HG03342 (cell line): ENCODE data around the gene WFDC2.
A peak's percentile ranks its signal among the peaks of the same experiment; 100 is the strongest.
"Not testable (repeated sequence)": the region's sequence is repeated elsewhere in the genome, so short reads cannot be mapped to it uniquely, and the experiment has no call there.

ENCODE experiments used
- ATAC-seq: cut with Tn5 transposase; IDR thresholded peaks from one replicate; pipeline ENCODE4 v1.9.1; 2021; ENCODE audit warnings: mild to moderate bottlenecking, moderate library complexity; ENCODE audit not compliant: unreplicated experiment

The WFDC2 gene

DNA sequence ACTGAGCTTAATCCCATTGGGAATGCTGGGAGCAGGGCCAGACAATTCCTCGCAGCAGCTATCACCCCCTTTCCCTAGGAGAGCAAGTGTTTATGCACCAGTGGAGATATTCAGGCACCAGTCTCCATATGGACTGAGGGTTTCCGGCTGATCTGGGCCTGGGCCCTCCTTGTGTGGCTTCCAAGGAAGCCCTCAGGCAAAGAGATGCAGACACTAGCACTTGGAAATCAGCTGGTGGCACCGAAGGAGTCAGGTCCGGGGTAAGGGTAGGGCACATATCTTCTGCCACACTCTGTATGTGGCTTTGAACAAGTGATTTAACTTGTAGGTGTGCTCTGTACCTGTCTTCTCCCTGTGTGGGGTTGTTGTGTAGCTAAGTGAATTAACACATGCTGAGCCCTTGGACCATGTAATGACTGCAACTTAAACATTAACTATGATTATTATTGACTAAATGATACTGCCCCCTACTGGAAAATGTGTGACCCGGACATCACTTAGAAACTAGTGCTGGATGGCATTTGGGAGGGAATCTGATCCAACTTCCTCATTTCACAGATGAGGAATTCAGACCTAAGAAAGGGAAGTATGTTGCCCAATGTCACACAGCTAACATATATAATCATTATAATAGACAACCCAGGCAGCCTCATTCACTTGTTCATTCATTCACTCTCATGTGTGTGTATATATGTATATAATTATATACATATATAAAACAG, 19.3 kb upstream of the WFDC2 start:
- ATAC-seq = no peak

DNA sequence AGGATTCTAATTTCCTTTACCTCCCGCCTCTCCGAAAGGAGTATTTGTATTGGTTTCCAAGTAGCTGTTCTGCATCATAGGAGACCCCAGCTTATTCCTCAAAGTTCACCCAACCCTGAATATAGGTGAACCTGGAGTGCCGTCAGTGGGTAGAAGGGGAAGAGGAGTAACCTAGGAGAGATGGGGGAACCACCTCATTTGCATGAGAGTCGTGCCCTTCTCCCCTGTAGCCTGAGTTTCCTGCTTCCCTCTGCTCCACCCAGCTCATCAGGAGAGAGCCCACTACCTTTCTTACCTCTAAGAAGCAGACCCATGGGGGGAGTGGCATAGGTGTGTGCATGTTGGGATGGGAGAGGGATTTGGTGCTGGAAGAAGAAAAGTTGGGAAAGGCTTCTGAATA, 17.3 kb upstream of the WFDC2 start:
- ATAC-seq = no peak

DNA sequence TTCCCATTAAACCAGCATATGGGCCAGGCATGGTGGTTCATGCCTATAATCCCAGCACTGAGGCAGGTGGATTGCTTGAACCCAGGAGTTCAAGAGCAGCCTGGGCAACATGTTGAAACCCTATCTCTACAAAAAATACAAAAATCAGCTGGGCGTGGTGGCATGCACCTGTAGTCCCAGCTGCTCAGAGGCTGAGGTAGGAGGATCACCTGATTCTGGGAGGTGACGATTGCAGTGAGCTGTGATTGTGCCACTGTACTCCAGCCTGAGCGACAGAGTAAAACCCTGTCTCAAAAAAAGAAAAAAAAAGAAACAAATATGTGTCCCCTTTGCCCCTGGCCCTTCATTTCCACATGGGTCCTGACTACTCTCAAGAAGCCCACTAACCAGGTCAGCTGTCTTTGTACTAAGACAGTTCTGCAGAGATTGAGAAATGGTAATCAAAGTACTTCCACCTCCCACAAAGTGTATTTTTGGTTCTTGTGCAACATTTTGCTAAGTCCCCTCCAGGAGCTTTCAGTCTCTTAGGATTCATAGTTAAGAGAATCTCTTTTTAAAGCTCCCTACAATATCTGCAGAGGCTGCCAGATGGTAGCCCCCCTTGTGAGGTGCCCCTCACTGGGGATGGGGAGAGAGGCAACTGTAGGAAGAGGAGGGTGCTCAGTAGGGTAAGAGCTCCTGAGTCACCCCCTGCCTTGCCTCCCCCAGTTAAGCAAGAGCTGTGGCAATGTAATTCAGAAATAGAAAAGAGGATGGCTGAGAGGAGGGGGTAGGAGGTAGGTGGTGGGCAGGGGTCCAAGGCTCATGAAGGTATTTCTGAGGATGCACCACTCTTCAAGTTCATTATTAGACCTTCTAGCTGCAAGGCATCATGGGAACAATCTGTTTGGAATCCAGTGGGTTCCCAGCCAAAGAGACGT, 16.5 kb upstream of the WFDC2 start:
- no peak for ATAC-seq

DNA sequence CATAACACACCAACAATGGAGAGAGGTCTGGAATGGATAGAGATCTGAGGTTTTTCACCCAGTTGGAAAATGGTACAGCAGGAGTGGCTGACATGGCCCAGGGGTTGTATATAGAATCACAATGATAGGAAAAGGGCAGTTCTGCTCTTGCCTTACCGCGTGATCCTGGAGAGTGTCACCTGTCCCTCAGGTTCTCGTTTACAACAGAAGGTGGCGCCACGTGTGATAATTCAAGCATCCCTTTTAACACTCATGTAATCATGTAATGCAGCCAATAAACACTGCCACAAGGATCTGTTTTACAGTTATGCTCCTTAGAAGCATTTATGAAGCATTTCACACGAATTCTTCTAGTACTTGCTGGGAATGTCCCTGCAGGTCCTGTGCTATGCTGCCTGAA, 12.9 kb upstream of the WFDC2 start:
- ATAC-seq = no peak

DNA sequence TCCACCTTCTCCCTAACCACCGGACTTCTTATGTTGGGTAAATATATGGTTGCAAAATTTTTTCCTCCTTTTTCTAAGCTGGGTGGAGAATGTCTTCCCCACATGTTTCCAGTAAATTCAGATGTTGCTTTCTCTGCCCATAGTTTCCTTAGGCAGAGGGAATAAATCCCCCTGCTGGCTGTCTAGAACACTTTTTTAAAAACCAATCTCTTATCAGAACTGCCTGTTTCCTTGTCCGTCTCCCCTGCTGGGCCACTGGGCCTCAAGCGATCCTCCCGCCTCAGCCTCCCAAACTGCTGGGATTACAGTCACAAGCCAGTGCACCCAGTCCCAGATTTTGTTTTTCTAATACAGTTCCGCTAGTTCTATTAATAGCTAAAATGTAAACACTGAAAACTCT, 9.9 kb upstream of the WFDC2 start:
- ATAC-seq = no peak

DNA sequence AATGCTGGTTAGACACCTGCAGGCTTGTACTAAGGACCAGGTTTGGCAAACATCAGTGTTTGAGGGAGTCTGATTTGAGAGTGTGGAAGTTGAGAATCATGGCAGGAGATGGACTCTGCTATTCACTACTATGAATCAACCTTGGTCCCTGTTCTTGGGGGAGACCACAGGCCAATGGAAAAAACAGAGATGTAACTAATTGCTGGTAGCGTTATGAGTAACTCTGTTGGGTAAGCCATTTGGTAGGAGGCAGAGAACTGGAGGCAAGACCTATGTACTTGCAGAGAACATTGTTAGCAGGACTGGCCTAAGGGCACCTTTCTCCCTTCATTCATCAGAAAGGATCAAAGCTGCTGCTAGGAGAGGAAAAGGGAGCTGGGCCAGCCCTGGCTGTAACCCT, 8.3 kb upstream of the WFDC2 start:
- ATAC-seq = no peak

DNA sequence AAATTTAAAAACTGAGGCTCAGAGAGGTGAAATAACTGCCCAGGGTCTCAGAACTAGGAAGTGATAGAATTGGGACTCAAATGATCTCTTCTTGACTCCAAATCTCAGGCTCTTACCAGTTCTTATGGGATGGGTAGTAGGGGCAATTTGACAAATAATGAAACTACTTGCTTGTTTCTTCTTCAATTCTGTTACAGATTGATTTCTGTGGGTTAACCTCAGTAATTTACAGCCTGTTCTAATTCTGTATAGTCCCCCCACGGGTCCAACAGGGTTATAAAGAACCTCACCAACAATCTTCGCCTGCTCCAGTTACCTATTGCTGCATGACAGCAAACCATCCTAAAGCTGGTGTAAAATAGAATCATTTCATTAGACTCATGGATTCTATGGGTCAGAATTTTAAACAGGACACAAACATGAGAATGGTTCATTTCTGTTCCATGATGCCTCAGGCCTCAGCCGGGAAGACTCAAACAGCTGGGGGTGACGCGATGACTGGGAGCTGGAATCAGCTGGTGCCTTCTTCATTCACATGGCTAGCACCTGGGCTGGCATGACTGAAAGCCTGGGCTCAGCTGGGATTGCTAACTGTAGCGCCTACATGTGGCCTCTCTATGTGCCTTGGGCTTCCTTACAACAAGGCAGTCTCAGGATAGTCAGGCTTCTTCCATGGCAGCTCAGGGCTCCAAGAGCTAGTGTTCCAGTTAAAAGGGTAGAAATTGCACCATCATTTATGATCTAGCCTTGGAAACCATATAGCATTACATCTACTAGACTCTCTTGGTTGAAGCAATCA, 6.6 kb upstream of the WFDC2 start:
- no peak for ATAC-seq

DNA sequence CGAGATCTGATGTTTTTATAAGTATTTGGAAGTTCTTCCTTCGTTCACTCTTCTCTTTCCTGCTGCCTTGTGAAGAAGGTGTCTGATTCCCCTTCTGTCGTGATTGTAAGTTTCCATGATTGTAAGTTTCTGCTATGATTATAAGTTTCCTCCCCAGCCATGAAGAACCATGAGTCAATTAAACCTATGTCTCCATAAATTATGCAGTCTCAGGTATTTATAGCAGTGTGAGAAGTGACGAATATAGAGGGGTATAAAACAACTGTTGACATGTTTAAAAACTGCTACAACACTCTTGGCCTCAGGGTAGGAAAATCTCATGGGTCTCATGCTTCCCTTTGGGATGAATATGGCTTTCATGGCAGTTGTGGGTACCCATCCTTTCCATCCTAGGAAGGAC, 5.8 kb upstream of the WFDC2 start:
- no peak for ATAC-seq

DNA sequence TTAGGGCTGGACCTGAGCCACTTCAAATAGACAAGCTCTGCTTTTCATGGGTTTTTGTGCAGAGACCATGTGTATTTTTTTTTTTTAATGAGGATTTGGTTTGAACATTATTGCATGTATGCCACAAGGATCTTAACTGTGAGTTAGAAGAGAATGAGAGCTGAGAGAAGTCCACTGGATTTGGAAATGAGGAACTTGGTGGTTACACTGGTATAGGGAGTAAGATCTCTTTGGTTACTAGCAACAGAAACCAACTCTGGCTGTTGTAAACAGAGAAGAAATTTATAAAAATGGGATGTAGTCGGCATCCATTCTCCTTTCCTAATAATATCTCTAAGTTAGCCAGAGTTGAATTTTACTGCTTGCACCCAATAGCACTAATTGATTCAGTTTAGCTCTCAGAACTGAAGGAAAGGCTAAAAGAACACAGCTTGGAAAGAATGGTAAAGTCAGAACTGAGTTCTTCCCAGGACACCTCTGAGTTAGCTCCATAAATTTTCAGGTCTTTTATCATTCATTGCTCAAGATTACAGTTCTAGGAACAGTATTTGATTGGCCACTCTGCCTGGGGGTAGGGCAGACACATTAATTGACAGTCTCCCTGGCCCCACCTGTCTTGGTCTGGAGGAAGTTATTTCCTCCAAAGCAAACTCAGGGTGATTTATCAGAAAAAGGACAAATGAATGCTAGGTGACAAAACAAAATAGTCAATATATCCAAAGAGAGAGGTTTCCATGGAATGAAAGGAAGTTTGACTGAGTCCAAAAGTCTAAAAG, 3.9 kb upstream of the WFDC2 start:
- ATAC-seq = no peak

DNA sequence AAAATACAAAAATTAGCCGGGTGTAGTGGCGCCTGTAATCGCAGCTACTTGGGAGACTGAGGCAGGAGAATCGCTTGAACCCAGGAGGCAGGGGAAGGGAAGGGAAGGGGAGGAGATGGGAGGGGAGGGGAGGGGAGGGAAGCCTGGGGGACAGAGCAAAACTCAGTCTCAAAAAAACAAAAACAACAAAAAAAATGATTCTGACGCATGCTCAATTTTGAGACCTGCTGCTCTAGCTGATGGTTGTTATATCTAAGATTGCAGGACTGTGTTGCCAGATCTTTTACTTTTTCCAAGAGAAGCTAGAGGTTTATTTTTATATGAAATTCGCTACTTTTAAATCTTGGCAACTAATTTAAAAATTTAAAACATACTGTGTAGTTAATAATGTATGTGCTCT, 2.4 kb upstream of the WFDC2 start:
- no peak for ATAC-seq

DNA sequence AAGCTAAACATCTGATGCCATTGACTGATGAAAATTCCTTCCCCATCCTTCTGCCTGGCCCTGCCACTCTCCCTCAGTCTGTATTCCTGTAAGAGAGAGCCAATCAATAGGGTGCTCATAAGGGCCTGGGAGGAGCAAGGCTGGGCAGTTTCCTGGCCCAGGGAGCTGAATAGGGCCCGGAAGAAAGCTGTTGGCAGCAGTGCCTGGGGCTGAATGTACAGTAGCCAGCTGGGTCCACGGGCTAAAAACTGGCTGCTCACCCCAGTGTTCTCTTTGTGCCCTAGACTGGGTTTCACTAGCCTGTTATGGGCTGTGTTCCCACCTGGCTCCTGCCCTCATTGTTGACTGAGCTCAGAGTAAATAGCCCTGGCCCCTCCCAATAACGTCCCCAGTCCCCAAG, 1.7 kb upstream of the WFDC2 start:
- no peak for ATAC-seq

DNA sequence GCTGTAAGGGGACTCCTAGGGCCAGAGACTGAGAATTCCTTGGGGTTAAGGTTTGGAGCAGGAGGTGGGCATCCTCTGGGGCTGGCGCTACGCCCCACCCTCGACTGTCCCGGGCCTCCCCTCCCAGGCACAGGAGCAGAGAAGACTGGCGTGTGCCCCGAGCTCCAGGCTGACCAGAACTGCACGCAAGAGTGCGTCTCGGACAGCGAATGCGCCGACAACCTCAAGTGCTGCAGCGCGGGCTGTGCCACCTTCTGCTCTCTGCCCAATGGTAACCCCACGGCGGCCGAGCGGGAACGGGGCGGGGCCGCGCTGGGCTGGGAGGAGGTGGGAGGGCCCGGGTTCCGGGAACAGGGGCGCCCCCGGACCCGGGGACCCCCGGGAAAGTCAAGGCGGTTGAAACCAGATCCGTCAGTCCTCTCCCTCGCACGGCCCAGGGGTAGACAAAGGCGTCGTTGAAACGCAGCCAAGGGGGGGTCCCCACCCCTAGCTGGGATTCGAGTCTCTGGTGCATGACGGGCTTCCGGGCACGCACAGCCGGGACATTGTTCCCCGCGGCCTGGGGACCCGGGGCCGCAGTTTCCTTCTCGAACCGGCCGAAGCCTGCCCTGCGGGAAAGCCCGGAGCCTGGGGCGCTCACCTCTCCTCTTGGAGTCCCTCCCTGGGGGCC, 844 bp downstream of the WFDC2 start:
- peak; percentile 61 for ATAC-seq

DNA sequence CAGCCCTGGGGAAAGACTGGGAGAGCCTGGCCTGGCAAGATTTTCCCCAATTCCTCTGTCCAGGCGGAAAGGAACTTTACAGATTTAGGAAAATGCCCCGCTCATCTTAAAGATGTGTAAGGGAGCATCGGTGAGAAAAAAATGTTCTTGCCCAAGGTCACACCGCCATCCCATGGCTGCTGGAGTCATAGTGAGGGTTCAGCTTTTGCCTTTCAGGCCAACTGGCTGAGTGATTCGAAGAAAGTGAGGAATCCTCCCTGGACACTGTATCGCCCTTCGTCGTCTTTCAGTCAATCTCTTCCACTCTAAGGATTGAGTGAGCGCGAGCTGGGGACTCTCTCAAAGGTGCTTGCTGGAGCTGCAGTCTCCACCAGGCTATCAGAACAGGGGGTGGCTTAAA, 1.4 kb downstream of the WFDC2 start:
- peak; percentile 16 for ATAC-seq

DNA sequence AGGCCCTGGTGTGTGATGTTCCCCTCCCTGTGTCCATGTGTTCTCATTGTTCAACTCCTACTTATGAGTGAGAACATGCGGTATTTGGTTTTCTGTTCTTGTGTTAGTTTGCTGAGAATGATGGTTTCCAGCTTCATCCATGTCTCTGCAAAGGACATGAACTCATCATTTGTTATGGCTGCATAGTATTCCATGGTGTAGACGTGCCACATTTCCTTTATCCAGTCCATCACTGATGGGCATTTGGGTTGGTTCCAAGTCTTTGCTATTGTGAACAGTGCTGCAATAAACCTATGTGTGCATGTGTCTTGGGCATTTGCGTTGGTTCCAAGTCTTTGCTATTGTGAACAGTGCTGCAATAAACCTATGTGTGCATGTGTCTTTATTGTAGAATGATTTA, 2.7 kb downstream of the WFDC2 start:
- not testable (repeated sequence) for ATAC-seq

DNA sequence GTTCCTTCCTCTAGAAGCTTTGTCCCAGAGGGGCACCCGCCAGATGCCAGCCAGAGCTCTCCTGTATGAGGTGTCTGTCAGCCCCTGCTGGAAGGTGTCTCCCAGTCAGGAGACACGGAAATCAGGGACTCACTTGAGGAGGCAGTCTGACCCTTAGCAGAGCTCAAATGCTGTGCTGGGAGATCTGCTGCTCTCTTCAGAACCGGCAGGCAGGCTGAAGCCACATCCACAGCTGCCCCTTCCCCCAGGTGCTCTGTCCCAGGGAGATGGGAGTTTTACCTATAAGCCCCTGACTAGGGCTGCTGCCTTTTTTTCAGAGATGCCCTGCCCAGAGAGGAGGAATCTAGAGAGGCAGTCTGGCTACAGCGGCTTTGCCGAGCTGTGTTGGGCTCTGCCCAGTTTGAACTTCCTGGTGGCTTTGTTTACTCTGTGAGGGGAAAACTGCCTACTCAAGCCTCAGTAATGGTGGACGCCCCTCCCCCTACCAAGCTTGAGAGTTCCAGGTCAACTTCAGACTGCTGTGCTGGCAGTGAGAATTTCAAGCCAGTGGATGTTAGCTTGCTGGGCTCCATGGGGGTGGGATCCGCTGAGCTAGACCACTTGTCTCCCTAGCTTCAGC, 8.1 kb downstream of the WFDC2 start:
- ATAC-seq = not testable (repeated sequence)

DNA sequence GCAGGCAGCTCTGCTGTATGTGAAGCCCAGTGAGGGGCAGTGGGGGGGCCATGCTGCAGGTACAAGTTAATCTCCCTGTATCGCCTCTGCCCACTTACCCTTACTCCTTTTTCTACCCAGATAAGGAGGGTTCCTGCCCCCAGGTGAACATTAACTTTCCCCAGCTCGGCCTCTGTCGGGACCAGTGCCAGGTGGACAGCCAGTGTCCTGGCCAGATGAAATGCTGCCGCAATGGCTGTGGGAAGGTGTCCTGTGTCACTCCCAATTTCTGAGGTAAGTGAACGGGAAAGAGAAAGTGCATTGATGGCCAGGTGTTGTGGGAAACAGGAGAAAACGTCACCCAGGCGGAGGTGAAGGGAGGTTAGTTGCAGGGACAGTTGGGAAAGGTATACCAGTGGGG, 10.3 kb downstream of the WFDC2 start:
- ATAC-seq = no peak

DNA sequence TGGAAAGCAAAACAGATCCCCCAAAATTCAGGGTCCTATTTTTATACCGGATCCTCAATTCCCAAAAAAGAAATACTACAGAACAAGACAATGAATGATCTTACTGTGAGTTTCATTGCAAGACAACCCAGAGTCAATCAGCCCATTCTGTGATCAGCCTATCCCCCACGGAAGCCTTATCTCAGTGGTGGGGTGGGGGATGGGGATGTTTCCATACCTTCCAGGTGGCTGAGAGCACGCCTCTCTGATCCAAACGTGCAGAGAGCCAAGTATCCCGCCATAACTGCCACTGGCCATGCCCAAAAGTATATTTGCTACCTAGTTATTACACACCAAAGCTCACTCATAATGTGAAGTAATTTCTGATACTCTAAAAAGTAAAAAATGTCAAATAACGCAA, 15.1 kb downstream of the WFDC2 start:
- ATAC-seq = no peak

DNA sequence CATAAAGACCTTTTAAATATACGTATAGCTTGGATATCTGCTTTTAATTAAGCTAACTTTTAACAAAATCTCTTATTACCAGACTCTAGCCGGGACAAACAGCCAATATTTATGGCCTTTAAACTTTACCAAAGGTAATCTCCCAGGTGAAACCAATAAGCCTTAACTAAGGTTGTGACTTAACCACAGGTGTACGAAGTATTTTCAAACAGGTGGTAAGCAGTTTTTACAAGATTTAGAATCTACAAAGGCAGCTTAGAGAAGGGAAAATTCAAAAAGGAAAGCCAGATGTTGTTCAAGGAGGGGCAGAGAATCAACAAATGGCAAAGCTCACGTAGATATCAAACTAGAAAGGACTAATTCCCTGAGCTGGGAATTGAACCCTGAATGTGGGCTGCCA, 15.8 kb downstream of the WFDC2 start:
- ATAC-seq = no peak

DNA sequence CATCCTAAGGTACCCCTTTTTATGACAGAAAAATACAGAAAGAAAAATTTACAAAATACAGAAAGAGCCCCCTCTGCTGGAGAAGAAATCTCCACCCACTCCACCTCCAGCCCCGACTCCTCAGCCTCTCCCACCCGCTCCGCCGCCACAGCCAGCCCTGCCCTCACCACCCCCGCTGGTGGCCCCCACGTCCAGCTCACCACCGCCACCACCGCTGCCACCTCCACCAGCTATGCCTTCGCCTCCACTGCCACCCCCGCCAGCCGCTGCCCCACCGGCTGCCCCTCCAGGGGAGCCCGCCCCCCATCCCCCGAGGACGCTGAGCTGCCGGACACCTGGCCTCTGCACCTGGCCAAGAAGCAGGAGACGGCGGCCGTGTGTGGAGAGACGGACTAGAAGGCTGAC, 17.7 kb downstream of the WFDC2 start:
- no peak for ATAC-seq

DNA sequence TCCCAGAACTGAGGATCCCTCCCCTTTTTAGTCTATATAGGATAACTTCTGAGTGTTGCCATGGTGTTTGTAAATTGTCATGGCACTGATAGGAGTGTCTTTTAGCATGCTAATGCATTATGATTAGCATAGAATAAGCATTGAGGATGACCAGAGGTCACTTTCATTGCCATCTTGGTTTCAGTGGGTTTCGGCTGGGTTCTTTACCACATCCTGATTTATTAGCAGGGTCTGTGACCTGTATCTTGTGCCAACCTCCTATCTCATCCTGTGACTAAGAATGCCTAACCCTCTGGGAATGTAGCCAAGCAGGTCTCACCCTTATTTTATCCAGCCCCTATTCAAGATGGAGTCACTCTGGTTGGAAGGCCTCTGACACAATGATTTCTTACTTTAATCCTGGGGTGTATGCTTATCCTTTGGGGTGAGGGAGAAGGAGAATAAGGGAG, 19.6 kb downstream of the WFDC2 start:
- ATAC-seq = no peak
